Memory B cell (primary cell): ENCODE measurements around the gene CERS1.

Experiments used
- ATAC-seq: fragments of 150-1000 bp; cut with Tn5 transposase; 2 replicates; pipeline ENCODE4 v1.10.0; 2021; ENCODE audit warnings: low read depth, mild to moderate bottlenecking, moderate library complexity
- DNase-seq, 2 donors: peaks; one replicate each; pipeline ENCODE4 v3.0.0; 2022; ENCODE audit warnings: low spot score in 2 of 2
- H3K27ac Mint-ChIP-seq: one replicate; pipeline ENCODE4 v1.8.0; 2022; ENCODE audit warnings: mild to moderate bottlenecking, moderate library complexity, mixed read lengths
- H3K27me3 Mint-ChIP-seq: one replicate; pipeline ENCODE4 v1.8.0; 2022; ENCODE audit warnings: mixed read lengths
- H3K36me3 Mint-ChIP-seq: one replicate; pipeline ENCODE4 v1.8.0; 2022; ENCODE audit warnings: mild to moderate bottlenecking, mixed read lengths
- H3K4me1 Mint-ChIP-seq: one replicate; pipeline ENCODE4 v1.8.0; 2022; ENCODE audit warnings: mixed read lengths
- H3K4me3 Mint-ChIP-seq: one replicate; pipeline ENCODE4 v1.8.0; 2022; ENCODE audit warnings: mild to moderate bottlenecking, moderate library complexity, mixed read lengths
- H3K9me3 Mint-ChIP-seq: one replicate; pipeline ENCODE4 v1.8.0; 2022; ENCODE audit warnings: mixed read lengths

Gene CERS1

DNA sequence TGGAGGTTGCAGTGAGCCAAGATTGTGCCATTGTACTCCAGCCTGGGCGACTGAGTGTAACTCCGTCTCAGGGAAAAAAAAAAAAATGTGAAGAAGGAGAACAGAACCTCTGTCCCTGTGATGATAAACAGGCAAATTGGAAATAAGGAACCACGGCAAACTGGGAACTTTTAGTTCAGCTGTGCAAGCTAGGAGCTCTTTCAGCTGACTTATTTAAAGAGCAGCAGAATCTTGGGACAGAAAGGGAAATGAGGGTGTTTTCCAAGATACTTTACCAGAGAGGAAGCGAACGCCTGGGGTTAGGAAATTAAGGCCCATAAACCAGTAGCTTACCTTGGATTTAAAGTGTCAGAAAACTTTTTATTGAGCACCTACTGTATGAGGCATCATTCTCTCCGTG, 67.2 kb downstream of the CERS1 start:
- DNase-seq, result no peak

More for the DNA sequence above, 67.2 kb downstream of the CERS1 start:
- Mint-ChIP-seq H3K36me3 (peaks cover 2% of the 10 kb centered on the region), H3K4me1 (peaks cover 11% of the 10 kb centered on the region), H3K9me3 (peaks cover 3% of the 10 kb centered on the region), H3K4me3 (no peak overlapping the region), H3K27ac (no peak overlapping the region), H3K27me3 (peaks cover 3% of the 10 kb centered on the region)
- ATAC-seq, result no peak
